T1000 (cell line): ENCODE measurements around the gene C10orf95.

Experiments
- DNase-seq: peaks from one replicate; lab custom pipeline; 2025; ENCODE audit warnings: mixed read lengths; lab: John Stamatoyannopoulos, UW

C10orf95 gene

GRCh38 chr10:102416283-102416682 lies 35.1 kb downstream of the C10orf95 start:
- no peak for DNase-seq

DNA sequence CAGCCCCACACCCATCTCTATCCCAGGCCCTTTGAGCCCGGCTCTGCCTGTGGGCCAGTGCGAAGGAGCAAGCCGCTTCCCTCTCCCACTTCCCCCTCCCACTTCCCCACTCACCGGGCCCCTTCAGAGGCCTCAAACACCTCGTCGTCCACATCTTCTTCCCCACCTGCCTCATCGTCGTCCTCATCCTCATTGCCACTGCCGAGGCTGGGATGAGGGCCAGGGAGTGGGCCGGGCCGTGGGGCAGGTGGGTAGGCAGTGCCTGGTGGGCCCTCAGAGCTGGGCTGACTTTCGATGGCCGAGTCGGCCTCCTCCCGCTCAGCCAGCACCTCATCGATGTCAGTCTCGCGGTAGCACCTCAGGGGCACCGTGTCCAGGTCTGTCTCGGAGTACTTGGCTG lies 36.6 kb downstream of the C10orf95 start:
- no peak for DNase-seq

GRCh38 chr10:102413806-102414561 lies 37.4 kb downstream of the C10orf95 start:
- DNase-seq = no peak

DNA sequence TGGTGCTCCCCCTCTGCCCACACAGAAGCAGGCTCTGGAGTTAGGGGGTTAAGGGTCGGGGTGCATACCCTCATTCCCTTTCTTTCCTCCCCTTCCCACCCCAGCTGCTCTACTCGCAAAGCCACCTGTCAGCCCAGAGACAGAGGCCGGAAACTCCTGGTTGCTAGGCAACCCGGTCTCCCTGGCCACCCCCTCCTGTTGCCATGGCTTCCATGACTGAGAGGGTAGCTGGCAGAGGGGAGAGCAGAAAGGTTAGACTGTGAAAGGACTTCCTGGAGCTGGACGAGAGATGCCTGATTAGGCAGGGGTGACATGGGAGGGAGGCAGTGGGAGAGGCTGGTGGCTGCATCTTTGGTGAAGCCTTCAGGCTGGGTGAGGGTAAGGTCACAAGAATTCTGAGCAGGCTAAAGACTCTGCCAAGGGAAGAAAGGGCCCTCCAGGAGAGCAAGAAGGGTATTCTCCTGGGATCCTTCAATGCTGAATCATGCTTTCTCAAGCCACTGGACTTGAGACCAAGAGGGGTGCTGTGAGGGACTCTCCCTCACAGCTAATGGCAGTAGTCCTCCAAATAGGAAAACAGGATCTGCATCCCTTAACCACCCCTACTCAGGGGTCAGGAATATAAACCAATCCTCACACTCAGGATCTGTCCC lies 38.2 kb downstream of the C10orf95 start:
- DNase-seq = no peak

DNA sequence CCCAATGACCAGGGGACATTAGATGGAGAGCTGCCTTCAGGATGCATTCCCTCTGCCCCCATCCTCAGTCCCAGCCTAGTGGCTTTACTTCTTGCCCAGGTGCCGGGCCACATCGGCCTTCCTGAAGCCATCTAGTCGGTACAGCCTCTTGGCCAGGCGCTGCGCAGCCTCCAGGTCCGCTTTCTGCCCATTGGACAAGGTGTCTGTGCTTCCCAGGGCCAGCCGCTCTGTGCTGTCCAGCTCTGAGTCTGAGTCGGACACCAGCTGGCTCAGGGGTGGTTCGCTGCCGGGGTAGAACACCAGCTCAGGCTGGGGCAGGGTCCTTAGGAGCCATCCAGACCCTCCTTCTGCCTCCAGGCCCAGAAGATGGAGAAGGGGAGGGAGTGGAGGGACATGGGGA lies 39.0 kb downstream of the C10orf95 start:
- no peak for DNase-seq

GRCh38 chr10:102411341-102412255 lies 39.7 kb downstream of the C10orf95 start:
- DNase-seq = no peak

GRCh38 chr10:102410429-102411073 lies 40.8 kb downstream of the C10orf95 start:
- no peak for DNase-seq

DNA sequence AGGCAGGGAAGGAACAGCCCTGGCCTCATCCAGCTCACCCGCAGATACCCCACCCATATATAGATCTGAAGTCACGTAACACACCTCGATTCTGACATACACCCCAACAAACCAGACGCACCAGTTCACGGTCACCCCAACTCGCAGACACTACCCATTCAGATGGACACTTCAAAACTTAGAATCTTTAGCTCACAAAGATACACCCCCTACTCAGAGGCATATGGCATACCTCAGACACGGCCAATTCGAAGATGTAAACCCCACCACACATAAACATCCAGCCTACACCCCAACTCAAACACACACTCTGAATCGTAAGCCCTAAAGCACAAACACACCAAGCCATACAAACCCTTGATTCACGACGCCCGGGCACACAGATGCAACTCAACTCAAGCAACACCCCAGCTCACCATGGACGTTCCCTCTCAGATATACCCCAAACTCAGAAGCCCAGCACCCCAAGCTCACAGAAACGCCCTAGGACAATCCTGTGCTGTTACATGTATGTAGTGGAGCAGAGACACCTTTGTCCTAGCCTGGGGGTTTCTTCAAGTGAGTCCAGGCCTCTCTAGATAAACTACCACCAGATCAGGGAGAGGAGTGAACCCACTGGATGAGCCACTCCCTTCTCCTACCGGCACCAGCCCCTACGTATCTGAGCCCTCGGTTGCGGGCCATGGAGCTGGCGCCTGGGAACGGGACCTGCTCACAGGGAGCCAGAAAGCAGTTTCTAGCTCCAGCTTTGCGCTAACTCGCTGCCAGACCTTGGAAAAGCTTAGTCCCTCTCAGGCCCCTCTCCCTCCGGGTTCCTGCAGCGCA lies 41.5 kb downstream of the C10orf95 start:
- no peak for DNase-seq

DNA sequence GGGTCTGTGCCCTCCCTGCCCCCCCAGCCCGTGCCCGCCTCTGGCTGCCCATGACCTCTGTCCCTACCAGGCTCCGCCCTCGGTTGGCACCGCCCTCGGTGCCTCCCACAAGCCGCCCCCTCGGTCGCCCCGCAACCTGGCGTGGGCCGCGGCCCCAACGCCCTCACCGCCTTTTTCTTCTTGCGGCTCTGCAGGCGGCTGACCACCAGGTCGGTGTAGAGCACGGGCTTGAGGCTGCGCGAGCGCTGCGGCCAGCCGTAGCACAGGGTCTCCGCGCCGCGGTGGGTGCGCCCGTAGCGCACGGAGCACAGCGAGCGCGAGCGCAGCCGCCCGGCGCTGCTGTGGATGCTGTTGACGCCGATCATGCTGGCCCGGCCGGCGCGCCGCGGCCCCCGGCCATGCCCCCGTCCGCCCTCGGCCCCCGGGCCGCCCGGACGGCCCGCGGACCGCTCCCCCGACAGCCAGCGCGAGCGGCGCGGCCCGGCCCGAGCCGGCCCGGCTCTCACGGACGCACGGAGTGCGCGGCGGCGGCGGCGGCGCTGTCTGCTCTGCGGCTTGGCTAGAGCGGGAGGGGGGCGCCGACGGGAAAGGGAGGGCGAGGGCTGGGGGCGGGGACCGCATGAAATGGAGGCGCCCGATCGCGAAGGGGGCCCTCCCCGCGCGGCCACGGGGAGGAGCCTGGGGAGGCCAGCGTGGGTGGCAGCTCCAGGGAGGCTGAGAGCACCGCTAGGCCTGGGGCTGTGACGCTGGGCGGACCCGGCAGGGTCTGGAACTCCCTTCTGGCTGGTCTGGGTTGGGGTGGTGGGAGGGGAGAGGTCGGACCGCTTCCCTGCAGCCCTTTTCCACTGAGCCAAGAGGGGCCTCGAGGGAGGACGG lies 42.4 kb downstream of the C10orf95 start:
- DNase-seq = no peak

DNA sequence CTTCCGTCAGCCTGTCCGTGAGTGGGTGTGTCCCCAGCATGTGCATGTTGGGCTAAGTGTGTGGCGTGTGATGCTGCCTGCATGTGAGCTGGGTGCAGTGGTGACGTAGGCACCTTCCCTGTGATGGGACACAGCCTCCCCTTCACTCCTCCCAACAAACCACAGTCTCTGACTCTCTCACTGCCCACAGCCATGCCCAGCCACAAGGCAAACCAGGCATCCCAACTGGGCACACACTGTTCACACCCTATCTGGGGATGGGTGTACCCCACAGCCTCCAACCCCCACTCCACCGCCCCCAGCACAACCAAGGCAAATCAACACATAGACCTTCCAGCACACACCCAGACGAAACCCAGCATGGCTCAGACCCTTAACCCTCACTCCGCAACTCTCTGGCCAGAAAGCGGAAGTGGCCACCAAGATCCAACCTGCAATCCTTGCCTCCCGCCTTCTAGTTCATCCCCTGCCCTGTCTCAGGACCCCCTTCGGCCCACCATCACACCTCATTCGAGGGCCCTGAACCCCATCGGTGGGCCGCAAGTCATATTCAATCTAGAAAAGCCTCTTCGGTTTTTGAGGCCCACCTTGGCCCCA lies 43.1 kb downstream of the C10orf95 start:
- no peak for DNase-seq

DNA sequence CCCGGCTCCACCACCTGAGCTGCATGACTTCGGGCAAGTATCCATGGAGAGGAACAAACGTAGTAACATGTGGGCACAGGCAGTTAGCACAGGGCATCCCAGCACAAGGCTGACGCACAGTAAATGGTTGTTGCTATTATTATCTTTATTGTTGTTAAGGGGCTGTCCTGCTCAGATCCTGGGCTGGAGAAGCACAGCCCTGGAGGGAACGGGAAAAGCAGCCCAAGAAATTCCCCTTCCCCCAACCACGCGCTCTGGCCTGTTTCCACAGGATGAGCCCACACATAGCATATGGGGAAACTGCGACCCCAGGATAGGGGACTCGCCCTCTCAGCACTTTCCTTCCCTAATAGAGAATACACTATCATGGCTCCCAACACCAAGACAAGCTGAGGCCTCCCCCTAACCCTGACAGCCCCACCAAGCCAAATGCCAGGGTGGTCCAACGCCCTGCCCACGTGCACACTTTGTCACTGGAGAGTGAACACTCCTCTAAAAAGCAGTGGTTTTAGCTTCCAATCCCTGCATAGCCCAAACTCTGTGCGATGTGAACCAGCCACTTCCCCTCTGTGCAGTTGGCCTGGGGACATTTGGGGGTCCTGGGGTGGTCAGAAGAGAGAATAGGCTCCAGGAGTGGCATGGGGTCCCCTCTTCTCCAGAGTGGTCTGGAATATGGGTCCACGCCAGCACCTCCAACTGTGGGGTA lies 43.8 kb downstream of the C10orf95 start:
- DNase-seq = no peak

- DNase-seq = no peak
Observed at GRCh38 chr10:102406815-102407214, 44.5 kb downstream of the C10orf95 start.

- no peak for DNase-seq
Observed at GRCh38 chr10:102405632-102406031, 45.7 kb downstream of the C10orf95 start.

DNA sequence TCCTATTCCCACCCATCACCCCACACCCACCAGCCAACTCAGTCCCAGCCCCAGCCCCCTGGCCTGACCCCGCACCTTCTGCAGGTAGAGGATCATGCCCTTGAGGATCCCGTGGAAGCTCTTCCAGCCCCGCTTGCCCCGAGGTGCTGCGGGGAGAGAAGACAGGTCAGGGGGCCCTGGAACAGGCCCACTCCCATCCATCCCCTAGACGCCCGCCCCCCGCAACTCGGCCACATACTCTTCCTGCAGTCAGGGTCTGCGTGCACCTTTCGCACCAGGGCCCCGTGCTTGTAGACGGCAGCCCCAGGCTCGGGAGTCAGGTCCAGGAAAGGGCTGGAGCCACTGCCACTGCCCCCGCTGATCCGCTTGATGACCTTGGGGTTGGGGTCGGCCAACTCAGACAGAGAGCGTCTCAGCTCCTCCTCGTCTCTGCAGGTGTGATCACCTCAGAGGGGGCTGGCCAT lies 46.2 kb downstream of the C10orf95 start:
- DNase-seq = no peak

GRCh38 chr10:102404361-102405107 lies 46.8 kb downstream of the C10orf95 start:
- no peak for DNase-seq

GRCh38 chr10:102403115-102403514 lies 48.2 kb downstream of the C10orf95 start:
- no peak for DNase-seq

GRCh38 chr10:102402512-102402896 lies 48.8 kb downstream of the C10orf95 start:
- DNase-seq = no peak
